ENCODE results near the gene NLRP3.
A peak's percentile ranks its signal among the peaks of the same experiment; 100 is the strongest.
"Not testable (repeated sequence)": the region's sequence is repeated elsewhere in the genome, so short reads cannot be mapped to it uniquely, and the experiment has no call there.

The NLRP3 gene

GRCh38 chr1:247415423-247416361 is at the start of gene NLRP3:
Gene NLRP3, plus strand, starts transcription at chr1:247416173. Its CDS starts 2,628 bp downstream, at chr1:247418801.
- DNase-seq: peak; percentile 92 to 97 (median 95)

DNA sequence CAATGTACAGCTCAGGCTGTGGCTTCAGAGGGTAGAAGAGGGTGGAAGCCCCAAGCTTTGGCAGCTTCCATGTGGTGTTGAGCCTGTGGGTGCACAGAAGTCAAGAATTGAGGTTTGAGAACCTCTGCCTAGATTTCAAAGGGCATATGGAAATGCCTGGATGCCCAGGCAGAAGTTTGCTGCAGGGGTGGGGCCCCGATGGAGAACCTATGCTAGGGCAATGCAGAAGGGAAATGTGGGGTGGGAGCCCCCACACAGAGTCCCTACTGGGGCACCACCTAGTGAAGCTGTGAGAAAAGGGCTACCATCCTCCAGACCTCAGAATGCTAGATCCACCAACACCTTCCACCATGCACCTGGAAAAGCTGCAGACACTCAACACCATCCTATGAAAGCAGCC is 49.6 kb upstream of the NLRP3 start:
- not testable (repeated sequence) for DNase-seq

- DNase-seq: peak; percentile 84 to 88 (median 86)
Observed at GRCh38 chr1:247366926-247367645, 48.9 kb upstream of the NLRP3 start.

GRCh38 chr1:247367786-247368422 is 48.1 kb upstream of the NLRP3 start:
- peak in 2 of 3 donors; percentile 35 to 53 for DNase-seq

DNA sequence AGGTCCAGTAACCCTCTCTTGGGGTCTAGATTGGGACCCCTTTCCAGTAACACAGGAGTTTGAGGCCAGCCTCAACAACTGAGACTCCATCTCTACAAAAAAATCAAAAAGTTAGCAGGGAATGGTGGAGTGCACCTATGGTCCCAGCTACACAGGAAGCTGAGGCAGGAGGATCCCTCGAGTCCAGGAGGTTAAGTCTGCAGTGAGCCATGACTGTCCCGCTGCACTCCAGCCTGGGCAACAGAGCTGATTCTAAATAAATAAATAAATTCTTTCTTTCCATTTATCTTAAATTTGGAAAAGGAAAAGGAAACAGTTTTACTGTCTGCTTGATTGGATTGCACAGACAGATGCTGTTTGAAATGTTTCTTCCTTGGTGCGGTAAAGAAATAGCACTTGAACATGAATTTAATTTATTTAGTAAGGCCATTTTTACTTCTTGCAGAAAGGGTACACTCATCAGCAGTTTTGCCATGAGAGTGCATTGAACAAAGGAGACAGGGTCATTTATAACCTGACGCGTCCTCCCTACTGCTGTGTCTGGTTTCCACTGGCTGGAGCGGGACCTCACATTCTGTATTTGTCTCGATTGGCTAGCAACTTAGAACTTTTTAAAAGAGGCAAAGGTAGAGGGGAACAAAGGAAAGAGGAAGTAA is 47.4 kb upstream of the NLRP3 start:
- no peak for DNase-seq

DNA sequence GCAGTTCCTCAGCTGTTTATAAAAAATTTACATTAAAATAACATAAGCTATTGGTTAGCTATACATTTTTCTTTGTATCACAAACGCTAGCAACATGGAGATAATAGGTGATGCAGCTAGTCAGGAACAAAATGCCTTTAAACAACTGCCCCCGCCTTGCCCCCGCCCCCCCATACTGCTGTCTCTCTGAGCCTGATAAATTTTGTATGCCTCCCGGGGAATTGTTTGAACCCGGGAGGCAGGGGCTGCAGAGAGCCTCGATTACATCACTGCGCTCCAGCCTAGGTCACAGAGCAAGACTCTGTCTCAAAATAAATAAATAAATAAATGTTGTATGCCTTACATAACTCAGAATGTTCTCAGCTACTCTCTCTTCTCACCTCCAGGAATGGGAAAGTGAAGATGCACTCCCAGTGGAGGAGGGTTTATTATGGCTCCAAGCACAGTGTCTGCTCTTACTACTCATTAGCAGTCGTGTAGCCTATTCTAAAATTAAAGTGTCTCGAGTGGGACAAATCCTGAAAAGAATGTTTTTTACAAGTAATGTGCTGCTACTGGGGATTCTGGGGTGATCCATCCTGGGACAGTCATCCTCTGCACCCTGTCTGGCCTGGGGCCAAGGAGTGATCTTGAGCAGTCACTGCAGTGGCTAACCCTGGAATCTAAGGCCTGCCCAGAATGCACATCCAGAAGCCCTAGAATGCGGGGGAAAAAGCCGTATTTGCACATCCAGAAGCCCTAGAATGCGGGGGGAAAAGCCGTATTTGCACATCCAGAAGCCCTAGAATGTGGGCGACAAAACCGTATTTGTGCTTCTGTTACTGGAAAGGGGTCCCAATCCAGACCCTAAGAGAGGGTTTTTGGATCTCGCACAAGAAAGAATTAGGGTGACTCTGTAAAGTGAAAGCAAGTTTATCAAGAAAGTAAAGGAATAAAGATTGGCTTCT is 44.9 kb upstream of the NLRP3 start:
- no peak for DNase-seq

- DNase-seq: no peak
Observed at GRCh38 chr1:247371801-247372259, 44.1 kb upstream of the NLRP3 start.

DNA sequence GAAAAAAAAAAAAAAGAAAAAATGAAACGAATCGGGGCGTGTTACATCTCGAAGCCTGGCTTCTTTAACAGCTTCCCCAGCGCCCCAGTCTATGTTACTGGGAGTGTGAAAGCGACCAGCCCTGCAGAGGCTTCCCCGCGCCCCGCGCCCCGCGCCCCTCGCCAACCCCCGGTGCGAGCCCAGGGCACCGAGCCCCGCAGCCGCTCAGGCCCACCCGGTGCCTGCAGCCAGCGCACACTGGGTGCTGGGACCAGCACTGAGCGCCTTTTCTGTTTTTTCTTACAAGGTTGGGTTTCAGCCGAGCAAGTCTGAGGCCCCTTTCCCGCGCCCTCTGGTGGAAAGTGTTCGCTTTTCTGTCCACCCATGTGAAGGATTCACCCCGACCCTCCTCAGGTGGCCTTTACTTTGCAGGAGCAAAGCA is 42.2 kb upstream of the NLRP3 start:
- peak; percentile 69 to 83 (median 80) for DNase-seq

- DNase-seq: not testable (repeated sequence)
Observed at GRCh38 chr1:247374651-247375334, 41.2 kb upstream of the NLRP3 start.

DNA sequence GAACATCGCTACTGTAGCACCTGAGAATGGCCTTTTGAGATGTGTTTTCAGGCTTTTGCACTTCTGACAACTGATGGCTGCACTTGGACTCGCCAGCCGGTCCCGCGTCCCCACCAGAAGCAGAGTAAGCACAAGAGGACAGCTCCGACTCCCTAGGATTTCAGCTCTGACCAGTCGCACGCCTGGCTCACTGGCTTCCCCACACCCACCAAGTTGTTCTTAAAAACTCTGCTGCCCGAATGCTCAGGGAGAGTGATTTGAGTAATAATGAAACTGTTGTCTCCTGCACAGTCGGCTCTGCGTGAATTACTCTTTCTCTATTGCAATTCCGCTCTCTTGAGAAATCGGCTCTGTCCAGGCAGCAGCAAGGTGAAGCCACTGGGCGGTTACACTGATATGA is 40.2 kb upstream of the NLRP3 start:
- no peak for DNase-seq

DNA sequence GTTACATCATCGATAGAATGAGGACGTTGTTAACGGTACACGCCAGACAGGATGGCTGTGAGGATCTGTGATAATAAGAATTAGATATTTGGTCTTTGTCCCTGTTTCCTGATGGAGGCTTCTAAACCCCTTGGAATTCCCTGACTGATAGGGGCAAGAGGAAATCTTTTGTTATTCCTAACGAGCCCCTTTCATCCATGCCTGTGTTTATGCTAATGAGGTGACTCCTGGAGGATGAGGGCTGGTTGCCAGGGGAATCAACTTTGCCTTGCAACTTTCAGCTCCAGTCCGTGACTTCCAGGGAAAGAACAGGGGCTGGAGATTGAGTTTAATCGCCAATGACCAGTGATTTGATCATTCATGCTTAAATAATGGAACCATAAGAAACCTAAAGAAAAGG is 39.3 kb upstream of the NLRP3 start:
- no peak for DNase-seq

DNA sequence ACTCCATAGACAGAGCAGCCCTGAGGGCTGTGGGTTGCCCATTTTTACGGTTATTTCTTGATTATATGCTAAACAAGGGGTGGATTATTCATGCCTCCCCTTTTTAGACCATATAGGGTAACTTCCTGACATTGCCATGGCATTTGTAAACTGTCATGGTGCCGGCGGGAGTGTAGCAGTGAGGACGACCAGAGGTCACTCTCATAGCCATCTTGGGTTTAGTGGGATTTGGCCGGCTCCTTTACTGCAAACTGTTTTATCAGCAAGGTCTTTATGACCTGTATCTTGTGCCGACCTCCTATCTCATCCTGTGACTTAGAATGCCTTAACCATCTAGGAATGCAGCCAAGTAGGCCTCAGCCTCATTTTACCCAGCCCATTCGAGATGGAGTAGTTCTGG is 38.3 kb upstream of the NLRP3 start:
- DNase-seq: not testable (repeated sequence)

GRCh38 chr1:247378334-247379073 is 37.5 kb upstream of the NLRP3 start:
- DNase-seq: no peak

- DNase-seq: peak; percentile 52 to 89 (median 79)
Observed at GRCh38 chr1:247385283-247385682, 30.7 kb upstream of the NLRP3 start.

DNA sequence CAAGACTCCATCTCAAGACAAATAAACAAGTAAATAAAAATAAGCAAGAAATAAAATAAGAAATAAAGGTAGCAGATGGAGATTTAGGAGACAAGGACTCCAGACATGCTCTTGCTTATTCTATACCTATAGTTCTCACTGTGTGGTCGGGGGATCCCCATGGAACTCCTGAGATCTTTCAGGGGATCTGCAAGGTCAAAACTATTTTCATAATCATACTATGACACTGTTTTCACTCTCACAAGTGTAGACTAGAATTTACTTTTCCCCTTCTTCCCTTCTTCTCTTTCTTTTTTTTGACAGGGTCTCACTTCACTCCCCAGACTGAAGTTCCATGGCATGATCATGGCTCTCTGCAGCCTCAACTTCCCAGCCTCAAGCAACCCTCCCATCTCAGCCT is 29.8 kb upstream of the NLRP3 start:
- DNase-seq: no peak

GRCh38 chr1:247386687-247387086 is 29.3 kb upstream of the NLRP3 start:
- peak; percentile 66 to 82 (median 78) for DNase-seq

DNA sequence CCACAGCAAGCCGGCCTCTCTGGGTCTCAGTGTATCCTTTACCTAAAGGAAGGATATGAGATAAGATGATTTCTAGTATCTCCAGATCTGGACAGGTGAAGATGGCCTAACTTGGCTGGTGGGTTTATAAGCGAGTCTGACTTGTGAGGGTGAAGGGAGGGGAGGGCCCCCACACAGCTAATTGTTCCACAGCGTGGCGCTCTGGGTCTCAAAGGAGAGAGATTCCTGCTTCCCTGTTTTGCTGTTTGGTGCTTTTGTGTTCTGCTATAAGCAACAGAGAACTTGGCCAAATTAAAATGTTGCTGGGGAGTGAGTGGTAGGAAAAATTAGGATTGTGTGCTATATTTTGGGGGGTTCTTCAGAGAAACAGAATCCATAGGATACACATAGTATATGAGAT is 28.9 kb upstream of the NLRP3 start:
- DNase-seq: no peak

- peak in 2 of 3 donors; percentile 31 to 36 for DNase-seq
Observed at GRCh38 chr1:247387565-247387964, 28.4 kb upstream of the NLRP3 start.

- DNase-seq: peak; percentile 88 to 98 (median 95)
Observed at GRCh38 chr1:247390116-247390791, 25.7 kb upstream of the NLRP3 start.
